MG63 (cell line): Measurements from ENCODE around the gene DNAJC22. TPM values are rescaled to one million over a fixed set of nuclear protein-coding genes. Genes with fewer than 3 reads are reported as not detected.
"Not testable (repeated sequence)": the region's sequence is repeated elsewhere in the genome, so short reads cannot be mapped to it uniquely, and the experiment has no call there.

Experiments used
- DNase-seq: peaks from one replicate; pipeline ENCODE4 v3.0.0-alpha.2; 2020
- H3K27me3 ChIP-seq: fragments of 250-450 bp; sonication (Bioruptor Pico); 2 replicates; pipeline ENCODE4 v1.5.1; 2020; ENCODE audit warnings: mild to moderate bottlenecking, moderate library complexity
- H3K36me3 ChIP-seq: fragments of 250-450 bp; sonication (Bioruptor Pico); 2 replicates; pipeline ENCODE4 v1.5.1; 2020; ENCODE audit warnings: mild to moderate bottlenecking, moderate library complexity
- H3K4me3 ChIP-seq: fragments of 250-450 bp; sonication (Bioruptor Pico); 2 replicates; pipeline ENCODE4 v1.5.1; 2020; ENCODE audit warnings: mild to moderate bottlenecking, moderate library complexity
- H3K9me3 ChIP-seq: fragments of 250-450 bp; sonication (Bioruptor Pico); 2 replicates; pipeline ENCODE4 v1.5.1; 2020; ENCODE audit warnings: mild to moderate bottlenecking, moderate library complexity
- total RNA-seq: library from RNA; depleted of rRNA; stranded (reverse); fragments of >200 nt; shearing (Covaris generic); gene quantifications from 2 replicates; pipeline ENCODE4 v1.2.3, GENCODE V29; 2014; ENCODE audit warnings: low replicate concordance

DNAJC22 gene
- total RNA-seq, 1 experiment from 2014 or later = 6.5 TPM

- DNase-seq = no peak
Observed at GRCh38 chr12:49327887-49328286, 18.8 kb upstream of the DNAJC22 start.

GRCh38 chr12:49328816-49329215, 17.9 kb upstream of the DNAJC22 start:
- H3K9me3 ChIP-seq = no peaks in the 10 kb centered on the region
- no peak for DNase-seq
- H3K36me3 ChIP-seq = peaks cover 52% of the 10 kb centered on the region
- no peak overlapping the region for H3K4me3 ChIP-seq
- no peaks in the 10 kb centered on the region for H3K27me3 ChIP-seq

More at GRCh38 chr12:49327887-49328286, 18.8 kb upstream of the DNAJC22 start:
- Histone ChIP-seq H3K27me3 (no peaks in the 10 kb centered on the region), H3K4me3 (no peak overlapping the region), H3K9me3 (no peaks in the 10 kb centered on the region), H3K36me3 (peaks cover 53% of the 10 kb centered on the region)

- no peak for DNase-seq
- Histone ChIP-seq H3K36me3 (peaks cover 44% of the 10 kb centered on the region), H3K9me3 (no peaks in the 10 kb centered on the region), H3K4me3 (no peak overlapping the region), H3K27me3 (no peaks in the 10 kb centered on the region)
Observed at GRCh38 chr12:49330032-49330619, 16.6 kb upstream of the DNAJC22 start.

- no peak for DNase-seq
- Histone ChIP-seq H3K36me3 (peaks cover 37% of the 10 kb centered on the region), H3K4me3 (no peak overlapping the region), H3K9me3 (no peaks in the 10 kb centered on the region), H3K27me3 (no peaks in the 10 kb centered on the region)
Observed at GRCh38 chr12:49330631-49331379, 15.9 kb upstream of the DNAJC22 start.

- Histone ChIP-seq H3K4me3 (no peak overlapping the region), H3K27me3 (no peaks in the 10 kb centered on the region), H3K36me3 (peaks cover 29% of the 10 kb centered on the region), H3K9me3 (no peaks in the 10 kb centered on the region)
- DNase-seq = peak; percentile 43
Observed at GRCh38 chr12:49331380-49332222, 15.1 kb upstream of the DNAJC22 start.

- DNase-seq = no peak
- H3K9me3 ChIP-seq = no peaks in the 10 kb centered on the region
- H3K27me3 ChIP-seq = no peaks in the 10 kb centered on the region
Observed at GRCh38 chr12:49332441-49332861, 14.2 kb upstream of the DNAJC22 start.

GRCh38 chr12:49332891-49333371, 13.8 kb upstream of the DNAJC22 start:
- H3K9me3 ChIP-seq = no peaks in the 10 kb centered on the region
- no peak for DNase-seq
- H3K4me3 ChIP-seq = no peak overlapping the region
- H3K36me3 ChIP-seq = peaks cover 22% of the 10 kb centered on the region
- H3K27me3 ChIP-seq = no peaks in the 10 kb centered on the region

More at GRCh38 chr12:49332441-49332861, 14.2 kb upstream of the DNAJC22 start:
- peaks cover 22% of the 10 kb centered on the region for H3K36me3 ChIP-seq
- no peak overlapping the region for H3K4me3 ChIP-seq

GRCh38 chr12:49333778-49334177, 12.9 kb upstream of the DNAJC22 start:
- H3K36me3 ChIP-seq = peaks cover 18% of the 10 kb centered on the region
- H3K27me3 ChIP-seq, H3K4me3 ChIP-seq, DNase-seq, H3K9me3 ChIP-seq: not testable (repeated sequence)

GRCh38 chr12:49334226-49334625, 12.5 kb upstream of the DNAJC22 start:
- H3K36me3 ChIP-seq = peaks cover 17% of the 10 kb centered on the region
- H3K9me3 ChIP-seq = no peaks in the 10 kb centered on the region
- no peak overlapping the region for H3K4me3 ChIP-seq
- H3K27me3 ChIP-seq = no peaks in the 10 kb centered on the region
- no peak for DNase-seq

GRCh38 chr12:49334681-49335080, 12.0 kb upstream of the DNAJC22 start:
- Histone ChIP-seq H3K36me3 (peaks cover 12% of the 10 kb centered on the region), H3K27me3 (no peaks in the 10 kb centered on the region)
- no peak for DNase-seq

GRCh38 chr12:49335118-49335954, 11.4 kb upstream of the DNAJC22 start:
- no peaks in the 10 kb centered on the region for H3K9me3 ChIP-seq
- H3K27me3 ChIP-seq = no peaks in the 10 kb centered on the region
- no peak for DNase-seq
- peaks cover 6% of the 10 kb centered on the region for H3K36me3 ChIP-seq
- no peak overlapping the region for H3K4me3 ChIP-seq

More at GRCh38 chr12:49334681-49335080, 12.0 kb upstream of the DNAJC22 start:
- H3K4me3 ChIP-seq = no peak overlapping the region
- no peaks in the 10 kb centered on the region for H3K9me3 ChIP-seq

- Histone ChIP-seq H3K4me3 (peak overlapping the region; percentile 53), H3K27me3 (no peaks in the 10 kb centered on the region), H3K9me3 (no peaks in the 10 kb centered on the region), H3K36me3 (peaks cover 1% of the 10 kb centered on the region; the same call in 1 of the 2 replicates)
- DNase-seq = no peak
Observed at GRCh38 chr12:49335955-49336644, 10.6 kb upstream of the DNAJC22 start.

- peak; percentile 80 for DNase-seq
- no peaks in the 10 kb centered on the region for H3K27me3 ChIP-seq
- no peaks in the 10 kb centered on the region for H3K36me3 ChIP-seq
- peak within 1 kb of the TSS; percentile 53 for H3K4me3 ChIP-seq
- H3K9me3 ChIP-seq = no peaks in the 10 kb centered on the region
Observed at GRCh38 chr12:49336645-49337584, 9.8 kb upstream of the DNAJC22 start, which contains the start of gene C1QL4. C1QL4 (minus strand) TSS chr12:49337188; CDS start chr12:49336477, 711 bp downstream.

- Histone ChIP-seq H3K27me3 (no peaks in the 10 kb centered on the region), H3K9me3 (no peaks in the 10 kb centered on the region), H3K36me3 (no peaks in the 10 kb centered on the region), H3K4me3 (no peak overlapping the region)
- DNase-seq = no peak
Observed at GRCh38 chr12:49338830-49339463, 7.7 kb upstream of the DNAJC22 start.
